ENCODE results near the gene LIPG.

LIPG gene

DNA sequence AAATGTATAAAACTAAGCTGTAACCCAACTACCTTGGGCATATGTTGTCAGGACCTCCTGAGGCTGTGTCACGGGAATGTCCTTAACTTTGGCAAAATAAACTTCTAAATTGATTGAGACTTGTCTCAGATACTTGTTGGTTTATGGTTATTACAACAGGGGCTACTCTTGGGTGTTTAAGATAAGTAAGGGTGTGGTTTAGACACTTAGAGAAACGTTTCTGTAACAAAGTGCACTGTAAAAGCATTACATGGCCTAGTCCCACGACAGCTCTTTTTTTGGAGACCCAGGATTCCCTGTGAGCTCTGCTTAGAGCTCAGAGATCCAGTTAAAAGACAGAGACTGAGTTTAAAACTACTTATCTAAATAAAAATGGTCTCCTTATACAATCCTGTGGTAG lies 32.3 kb upstream of the LIPG start:
- TF ChIP-seq, protein P1, sequence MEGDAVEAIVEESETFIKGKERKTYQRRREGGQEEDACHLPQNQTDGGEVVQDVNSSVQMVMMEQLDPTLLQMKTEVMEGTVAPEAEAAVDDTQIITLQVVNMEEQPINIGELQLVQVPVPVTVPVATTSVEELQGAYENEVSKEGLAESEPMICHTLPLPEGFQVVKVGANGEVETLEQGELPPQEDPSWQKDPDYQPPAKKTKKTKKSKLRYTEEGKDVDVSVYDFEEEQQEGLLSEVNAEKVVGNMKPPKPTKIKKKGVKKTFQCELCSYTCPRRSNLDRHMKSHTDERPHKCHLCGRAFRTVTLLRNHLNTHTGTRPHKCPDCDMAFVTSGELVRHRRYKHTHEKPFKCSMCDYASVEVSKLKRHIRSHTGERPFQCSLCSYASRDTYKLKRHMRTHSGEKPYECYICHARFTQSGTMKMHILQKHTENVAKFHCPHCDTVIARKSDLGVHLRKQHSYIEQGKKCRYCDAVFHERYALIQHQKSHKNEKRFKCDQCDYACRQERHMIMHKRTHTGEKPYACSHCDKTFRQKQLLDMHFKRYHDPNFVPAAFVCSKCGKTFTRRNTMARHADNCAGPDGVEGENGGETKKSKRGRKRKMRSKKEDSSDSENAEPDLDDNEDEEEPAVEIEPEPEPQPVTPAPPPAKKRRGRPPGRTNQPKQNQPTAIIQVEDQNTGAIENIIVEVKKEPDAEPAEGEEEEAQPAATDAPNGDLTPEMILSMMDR (conservative IDR thresholded peaks at IDR 0.05; ENCODE audit: low read depth, low read length) = no peak

DNA sequence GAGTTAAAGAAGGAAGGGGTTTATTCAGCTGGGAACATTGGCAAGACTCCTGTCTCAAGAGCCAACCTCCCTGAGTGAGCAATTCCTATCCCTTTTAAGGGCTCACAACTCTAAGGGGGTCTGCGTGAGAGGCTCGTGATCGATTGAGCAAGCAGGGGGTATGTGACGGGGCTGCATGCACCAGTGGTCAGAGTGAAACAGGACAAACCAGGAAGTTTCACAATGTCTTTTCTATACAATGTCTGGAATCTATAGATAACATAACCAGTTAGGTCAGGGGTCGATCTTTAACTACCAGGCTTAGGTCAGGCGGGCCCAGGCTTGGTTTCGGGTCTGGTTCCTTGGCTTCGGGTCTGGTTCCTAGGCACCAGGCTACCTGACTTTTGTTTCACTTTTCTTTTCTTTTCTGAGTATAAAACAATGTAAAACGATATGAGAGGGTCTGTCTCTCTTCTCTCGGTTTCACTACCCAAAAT lies 30.1 kb upstream of the LIPG start:
- TF ChIP-seq, protein P1 (conservative IDR thresholded peaks at IDR 0.05; ENCODE audit: low read depth, low read length) = no peak
- DNase-seq (ENCODE audit: low read depth) = peak; percentile 65
- no peak overlapping the region for H3K4me3 ChIP-seq (ENCODE audit: low read depth, low read length)

More for the DNA sequence above, 32.3 kb upstream of the LIPG start:
- no peak for DNase-seq (ENCODE audit: low read depth)
- no peak overlapping the region for H3K4me3 ChIP-seq (ENCODE audit: low read depth, low read length)

DNA sequence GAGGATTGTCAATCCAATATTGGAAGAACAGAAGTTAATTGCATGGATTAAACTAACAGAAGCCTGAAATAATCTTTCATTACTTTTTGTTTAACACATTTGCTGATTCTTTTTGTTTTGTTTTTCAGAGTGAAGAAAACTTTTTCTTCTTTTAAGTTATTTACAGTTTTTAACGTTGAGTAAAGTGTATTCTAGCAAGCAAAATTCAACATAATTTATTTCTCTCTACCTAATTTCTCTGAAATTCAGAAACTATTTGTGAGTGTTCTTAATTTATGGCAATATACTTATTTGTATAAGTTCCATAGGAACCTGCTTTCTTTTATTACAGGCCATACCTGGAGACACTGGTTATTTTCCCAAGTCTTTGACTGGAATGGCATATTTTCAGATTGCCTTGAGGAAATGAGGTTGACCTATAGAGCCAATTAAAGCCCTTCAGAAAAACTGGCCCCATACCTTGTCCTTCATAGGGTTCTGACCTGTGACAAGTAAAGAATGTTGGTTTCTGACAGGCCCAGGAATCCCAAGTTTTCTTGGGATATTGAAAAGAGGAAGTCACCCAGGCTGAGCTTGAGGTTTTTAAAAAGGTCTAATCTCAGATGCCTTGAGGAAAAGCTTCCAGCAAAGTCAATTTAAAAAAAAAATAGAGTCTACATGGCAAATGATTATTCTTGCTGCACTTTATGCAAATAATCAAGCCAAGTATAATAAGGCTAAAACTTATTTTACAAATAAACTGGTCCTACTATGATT lies 26.8 kb upstream of the LIPG start:
- no peak overlapping the region for H3K4me3 ChIP-seq (ENCODE audit: low read depth, low read length)
- DNase-seq (ENCODE audit: low read depth) = no peak
- TF ChIP-seq, protein P1 (conservative IDR thresholded peaks at IDR 0.05; ENCODE audit: low read depth, low read length) = no peak

DNA sequence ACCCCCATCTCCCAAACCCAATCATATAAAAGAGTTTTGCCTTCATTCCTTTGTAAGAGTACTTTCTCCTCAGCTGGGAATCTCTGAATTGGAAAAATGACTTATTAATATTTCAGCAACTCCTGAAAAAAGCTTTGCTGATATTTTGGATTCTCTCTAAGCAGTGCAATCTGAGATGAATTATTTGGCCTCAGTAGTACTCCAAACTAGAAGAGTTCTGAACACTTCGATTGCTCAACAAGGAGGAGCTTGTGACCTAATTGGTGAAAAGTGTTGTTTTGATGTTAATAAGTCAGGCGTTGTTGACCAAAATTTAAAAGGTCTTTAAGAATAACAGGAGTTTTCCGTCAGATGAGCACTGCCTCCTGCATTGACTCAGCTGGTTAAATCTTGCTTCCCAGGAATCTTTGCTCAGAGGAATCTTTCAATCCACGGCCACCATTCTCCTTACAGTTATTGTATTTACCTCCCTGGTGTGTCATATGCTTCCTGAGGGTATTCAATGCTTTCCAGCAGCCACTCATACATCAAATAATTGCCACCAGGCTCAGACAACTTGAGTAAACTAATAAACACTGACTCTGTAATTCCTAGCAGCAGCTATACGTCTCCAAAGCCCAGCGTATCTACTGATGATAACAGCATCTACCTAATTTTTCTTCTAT lies 24.5 kb upstream of the LIPG start:
- TF ChIP-seq, protein P1 (conservative IDR thresholded peaks at IDR 0.05; ENCODE audit: low read depth, low read length) = no peak
- no peak overlapping the region for H3K4me3 ChIP-seq (ENCODE audit: low read depth, low read length)
- DNase-seq (ENCODE audit: low read depth) = no peak

DNA sequence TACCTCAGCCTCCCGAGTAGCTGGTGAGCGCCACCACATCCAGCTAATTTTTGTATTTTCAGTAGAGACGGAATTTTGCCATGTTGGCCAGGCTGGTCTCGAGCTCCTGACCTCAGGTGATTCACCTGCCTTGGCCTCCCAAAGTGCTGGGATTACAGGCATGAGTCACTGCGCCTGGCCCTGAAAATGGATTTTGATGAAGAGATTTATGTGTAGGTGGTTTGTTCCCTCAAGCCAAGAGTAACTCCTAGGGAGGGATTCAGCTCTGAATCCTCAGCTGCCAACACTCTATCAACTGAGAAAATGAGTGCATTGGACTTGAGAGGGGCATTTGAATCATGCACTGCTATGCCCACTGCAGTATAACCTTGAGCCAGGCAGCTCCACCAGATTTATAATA lies 17.5 kb upstream of the LIPG start:
- no peak overlapping the region for H3K4me3 ChIP-seq (ENCODE audit: low read depth, low read length)
- TF ChIP-seq, protein P1 (conservative IDR thresholded peaks at IDR 0.05; ENCODE audit: low read depth, low read length) = no peak
- DNase-seq (ENCODE audit: low read depth) = no peak

DNA sequence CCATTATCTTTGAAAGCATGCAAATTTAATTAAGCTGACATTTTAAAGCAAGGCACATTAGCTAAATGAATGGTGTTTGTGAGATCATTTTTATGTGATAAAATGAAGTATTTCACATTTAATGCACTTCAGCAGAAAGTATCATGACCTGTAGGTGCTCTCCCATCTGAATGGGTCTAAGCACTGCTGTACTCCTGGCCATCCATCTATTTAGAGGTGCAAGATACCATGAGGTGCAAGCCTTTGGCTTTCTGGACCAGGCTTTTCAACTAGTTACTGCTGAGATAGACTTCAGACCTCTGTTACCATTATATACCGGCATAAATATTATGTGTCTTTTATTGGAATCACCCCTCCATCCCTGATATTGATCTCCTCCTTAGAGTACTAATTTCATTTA lies 15.6 kb upstream of the LIPG start:
- no peak for DNase-seq (ENCODE audit: low read depth)
- TF ChIP-seq, protein P1 (conservative IDR thresholded peaks at IDR 0.05; ENCODE audit: low read depth, low read length) = no peak
- no peak overlapping the region for H3K4me3 ChIP-seq (ENCODE audit: low read depth, low read length)
